ENCODE measurements around the gene EPN1. TPM values are rescaled to one million over a fixed set of nuclear protein-coding genes. Genes with fewer than 3 reads are reported as not detected.

EPN1 gene
- total and polyA plus RNA-seq, 8 donors: 17.8 to 363 (median 183) TPM

DNA sequence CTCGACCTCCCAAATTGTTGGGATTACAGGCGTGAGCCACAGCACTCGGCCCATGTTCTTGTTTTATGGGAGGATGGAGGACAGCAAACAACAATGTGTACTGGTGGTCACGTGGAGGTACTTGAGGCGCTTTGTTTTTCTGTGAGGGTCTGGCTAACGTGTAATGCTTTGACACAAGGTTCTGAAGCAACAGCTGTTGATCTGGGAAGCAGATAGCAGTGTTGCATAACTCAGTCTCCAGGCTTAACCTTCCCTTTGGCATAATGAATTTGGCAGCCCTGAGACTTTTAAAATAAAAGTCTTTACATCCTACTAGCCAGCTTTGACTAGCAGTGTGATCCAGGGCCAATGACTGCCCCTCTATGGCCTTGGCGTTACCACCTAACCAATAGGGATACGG lies 41.2 kb upstream of the EPN1 start:
- 80 to 88% (median 81%) methylated on average over 8 of the region's 8 CpGs for WGBS, 5 donors
- H3K36me3 ChIP-seq: peaks cover 0 to 8% (median 0%) of the 10 kb centered on the region in 4 donors
- H3K4me3 ChIP-seq: peak overlapping the region in 2 of 4 donors; percentile 87 to 96
- peaks cover 25 to 62% (median 50%) of the 10 kb centered on the region in 4 donors for H3K4me1 ChIP-seq
- TF ChIP-seq EP300 (IDR thresholded peaks at IDR 0.05) (no peak), POLR2A (IDR thresholded peaks at IDR 0.05) (no peak), POLR2AphosphoS5 (IDR thresholded peaks at IDR 0.05) (no peak)
- TF ChIP-seq, protein P1, sequence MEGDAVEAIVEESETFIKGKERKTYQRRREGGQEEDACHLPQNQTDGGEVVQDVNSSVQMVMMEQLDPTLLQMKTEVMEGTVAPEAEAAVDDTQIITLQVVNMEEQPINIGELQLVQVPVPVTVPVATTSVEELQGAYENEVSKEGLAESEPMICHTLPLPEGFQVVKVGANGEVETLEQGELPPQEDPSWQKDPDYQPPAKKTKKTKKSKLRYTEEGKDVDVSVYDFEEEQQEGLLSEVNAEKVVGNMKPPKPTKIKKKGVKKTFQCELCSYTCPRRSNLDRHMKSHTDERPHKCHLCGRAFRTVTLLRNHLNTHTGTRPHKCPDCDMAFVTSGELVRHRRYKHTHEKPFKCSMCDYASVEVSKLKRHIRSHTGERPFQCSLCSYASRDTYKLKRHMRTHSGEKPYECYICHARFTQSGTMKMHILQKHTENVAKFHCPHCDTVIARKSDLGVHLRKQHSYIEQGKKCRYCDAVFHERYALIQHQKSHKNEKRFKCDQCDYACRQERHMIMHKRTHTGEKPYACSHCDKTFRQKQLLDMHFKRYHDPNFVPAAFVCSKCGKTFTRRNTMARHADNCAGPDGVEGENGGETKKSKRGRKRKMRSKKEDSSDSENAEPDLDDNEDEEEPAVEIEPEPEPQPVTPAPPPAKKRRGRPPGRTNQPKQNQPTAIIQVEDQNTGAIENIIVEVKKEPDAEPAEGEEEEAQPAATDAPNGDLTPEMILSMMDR (IDR thresholded peaks at IDR 0.05): no peak
- peak in 1 of 2 donors; percentile 9 for DNase-seq
- peak overlapping the region in 4 of 5 donors; percentile 98 to 99 (median 99) for H3K27ac ChIP-seq
- no peaks in the 10 kb centered on the region for H3K9me3 ChIP-seq
- intact Hi-C loops (cut with DNase I; ENCODE audit: low total_unique reads): no loop called here
- H3K27me3 ChIP-seq: no peaks in the 10 kb centered on the region

DNA sequence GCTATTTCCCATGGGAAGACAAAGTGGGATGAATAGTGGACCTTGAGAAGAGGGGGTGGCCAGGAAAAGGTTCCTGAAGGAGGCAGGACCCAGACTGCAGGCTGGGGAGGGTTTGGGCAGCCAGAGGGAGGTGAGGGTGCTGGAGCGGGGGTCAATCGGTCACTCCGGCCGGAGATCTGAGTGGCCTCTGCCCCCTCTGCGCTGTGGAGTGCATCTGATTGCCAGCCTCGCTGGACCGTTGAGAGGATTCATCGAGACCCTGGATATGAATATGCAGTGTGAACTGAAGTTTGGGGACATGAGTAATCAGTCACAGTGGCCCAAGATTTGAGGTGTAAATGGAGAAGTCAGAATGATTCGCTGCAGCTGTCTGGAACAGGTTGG lies 39.7 kb upstream of the EPN1 start:
- Histone ChIP-seq H3K27me3 (no peaks in the 10 kb centered on the region), H3K4me1 (peaks cover 30 to 77% (median 64%) of the 10 kb centered on the region in 4 donors), H3K36me3 (peaks cover 0 to 8% (median 0%) of the 10 kb centered on the region in 4 donors), H3K27ac (peak overlapping the region; percentile 95 to 99 (median 99)), H3K9me3 (no peaks in the 10 kb centered on the region), H3K4me3 (peak overlapping the region; percentile 71 to 96 (median 84))
- intact Hi-C loops (cut with DNase I; ENCODE audit: low total_unique reads): no loop called here
- no peak for DNase-seq
- WGBS, 5 donors: 3 to 10% (median 4%) methylated on average over 9 of the region's 9 CpGs
- no peak for TF ChIP-seq EP300 (IDR thresholded peaks at IDR 0.05)
- no peak for TF ChIP-seq POLR2AphosphoS5 (IDR thresholded peaks at IDR 0.05)
- TF ChIP-seq POLR2A (IDR thresholded peaks at IDR 0.05): no peak
- TF ChIP-seq, protein P1 (IDR thresholded peaks at IDR 0.05): no peak

DNA sequence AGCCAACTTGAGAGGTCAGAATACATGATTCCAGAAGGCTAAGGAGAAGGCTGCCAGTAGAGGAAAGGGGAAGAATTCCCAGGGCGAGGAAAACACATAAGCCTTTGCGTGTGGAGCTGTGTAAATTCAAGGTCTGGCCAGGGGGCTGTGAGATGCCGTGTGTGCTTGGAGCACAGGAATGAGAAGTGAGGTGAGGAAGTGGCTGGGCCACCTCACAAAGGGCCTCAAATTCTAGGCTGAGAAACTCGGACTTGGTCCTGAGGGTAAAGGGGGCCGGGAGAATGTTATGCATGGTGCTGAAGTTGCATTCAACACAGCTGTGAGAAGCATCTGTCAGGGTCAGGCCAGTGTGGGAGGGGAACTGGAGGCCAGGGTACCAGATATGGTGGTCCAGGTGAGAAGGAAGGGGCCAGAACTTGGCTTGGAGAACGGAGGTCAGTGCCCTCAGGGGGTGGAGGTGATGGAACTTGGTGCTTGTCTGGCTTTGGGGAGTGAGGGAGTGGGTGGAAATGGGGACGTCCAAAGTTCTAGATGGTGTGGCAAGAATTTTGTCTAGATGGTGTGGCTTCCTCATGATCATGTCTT lies 39.1 kb upstream of the EPN1 start:
- DNase-seq: no peak
- intact Hi-C loops (cut with DNase I; ENCODE audit: low total_unique reads): no loop called here
- Histone ChIP-seq H3K27me3 (no peaks in the 10 kb centered on the region), H3K4me3 (peak overlapping the region; percentile 71 to 96 (median 84)), H3K4me1 (peaks cover 34 to 81% (median 69%) of the 10 kb centered on the region in 4 donors), H3K9me3 (no peaks in the 10 kb centered on the region), H3K36me3 (peaks cover 0 to 8% (median 0%) of the 10 kb centered on the region in 4 donors), H3K27ac (peak overlapping the region; percentile 95 to 99 (median 99))
- TF ChIP-seq, protein P1 (IDR thresholded peaks at IDR 0.05): no peak
- no peak for TF ChIP-seq POLR2AphosphoS5 (IDR thresholded peaks at IDR 0.05)
- no peak for TF ChIP-seq POLR2A (IDR thresholded peaks at IDR 0.05)
- TF ChIP-seq EP300 (IDR thresholded peaks at IDR 0.05): no peak
- WGBS, 5 donors: 49 to 63% (median 53%) methylated on average over 7 of the region's 7 CpGs

DNA sequence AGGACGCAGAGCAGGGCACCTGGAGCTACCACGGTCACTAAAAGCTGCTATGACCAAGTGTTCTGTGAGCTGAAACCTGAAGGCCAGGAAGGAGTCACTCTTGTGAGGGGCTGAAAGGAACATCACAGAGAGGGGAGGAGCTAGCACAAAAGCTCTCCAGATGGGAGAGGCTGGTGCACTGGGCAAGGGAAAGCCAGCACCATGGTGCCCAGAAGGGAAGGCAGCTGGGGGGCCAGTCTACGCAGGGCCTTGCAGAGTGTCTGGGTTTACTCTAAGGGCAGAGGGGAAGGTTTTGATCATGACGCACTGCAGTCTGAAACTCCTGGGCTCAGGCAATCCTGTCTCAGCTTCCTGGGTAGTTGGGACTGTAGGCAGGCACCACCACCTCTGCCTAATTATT lies 38.3 kb upstream of the EPN1 start:
- no peak for DNase-seq
- peak overlapping the region in 1 of 5 donors; percentile 99 for H3K27ac ChIP-seq
- no peaks in the 10 kb centered on the region for H3K27me3 ChIP-seq
- no peak for TF ChIP-seq POLR2A (IDR thresholded peaks at IDR 0.05)
- TF ChIP-seq, protein P1 (IDR thresholded peaks at IDR 0.05): no peak
- TF ChIP-seq EP300 (IDR thresholded peaks at IDR 0.05): no peak
- no peak for TF ChIP-seq POLR2AphosphoS5 (IDR thresholded peaks at IDR 0.05)
- intact Hi-C loops (cut with DNase I; ENCODE audit: low total_unique reads): no loop called here
- H3K9me3 ChIP-seq: no peaks in the 10 kb centered on the region
- H3K4me1 ChIP-seq: peaks cover 34 to 81% (median 75%) of the 10 kb centered on the region in 4 donors
- peak overlapping the region in 3 of 4 donors; percentile 71 to 96 (median 87) for H3K4me3 ChIP-seq
- H3K36me3 ChIP-seq: peaks cover 0 to 8% (median 0%) of the 10 kb centered on the region in 4 donors
- 76 to 86% (median 82%) methylated on average over 4 of the region's 4 CpGs for WGBS, 5 donors

Data from stomach (tissue), 9 donors.